Ovary (tissue), 3 donors: ENCODE results near the gene B9D1.

Experiments used
- EP300 ChIP-seq: sonication (generic); formaldehyde crosslinking; IDR thresholded peaks from one replicate; pipeline ENCODE4 v1.6.1; 2017; ENCODE audit warnings: antibody characterized with exemption
- POLR2A ChIP-seq: fragments of 450-650 bp; IDR thresholded peaks from one replicate; pipeline ENCODE4 v1.6.1; 2017; ENCODE audit warnings: antibody characterized with exemption, mild to moderate bottlenecking, moderate library complexity
- TF ChIP-seq, protein P1 (sequence below), 3 donors: fragments of 450-650 bp in 2 of 3; fragments of 200-600 bp in 1 of 3; IDR thresholded peaks; one replicate each; pipeline versions ENCODE4 v1.5.1 to v1.8.0; 2016 to 2022; ENCODE audit warnings: antibody characterized with exemption in 3 of 3, mild to moderate bottlenecking in 1 of 3
- donor health status: DM: no; HTN: no; CAD: no.

DNA sequence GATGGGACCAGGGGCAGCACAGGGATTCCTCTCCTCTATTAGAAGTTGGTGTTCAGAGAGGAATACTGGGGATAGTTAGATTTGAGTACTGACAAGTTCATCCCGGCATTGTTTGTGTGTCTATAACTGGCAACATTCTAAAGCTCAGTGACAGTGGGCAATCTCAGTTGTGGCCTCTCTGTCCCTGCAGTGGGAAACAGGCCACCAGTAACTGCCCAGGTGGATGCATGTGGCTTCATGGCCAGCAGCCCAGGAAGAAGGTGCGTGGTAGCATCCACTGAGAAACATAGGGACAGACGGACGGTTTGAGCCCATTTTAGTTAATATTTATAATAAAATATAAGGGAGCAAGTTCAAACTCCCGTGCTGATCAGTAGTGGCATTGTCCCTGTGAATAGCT lies 51.5 kb downstream of the B9D1 start:
- TF ChIP-seq POLR2A = no peak
- TF ChIP-seq, protein P1, sequence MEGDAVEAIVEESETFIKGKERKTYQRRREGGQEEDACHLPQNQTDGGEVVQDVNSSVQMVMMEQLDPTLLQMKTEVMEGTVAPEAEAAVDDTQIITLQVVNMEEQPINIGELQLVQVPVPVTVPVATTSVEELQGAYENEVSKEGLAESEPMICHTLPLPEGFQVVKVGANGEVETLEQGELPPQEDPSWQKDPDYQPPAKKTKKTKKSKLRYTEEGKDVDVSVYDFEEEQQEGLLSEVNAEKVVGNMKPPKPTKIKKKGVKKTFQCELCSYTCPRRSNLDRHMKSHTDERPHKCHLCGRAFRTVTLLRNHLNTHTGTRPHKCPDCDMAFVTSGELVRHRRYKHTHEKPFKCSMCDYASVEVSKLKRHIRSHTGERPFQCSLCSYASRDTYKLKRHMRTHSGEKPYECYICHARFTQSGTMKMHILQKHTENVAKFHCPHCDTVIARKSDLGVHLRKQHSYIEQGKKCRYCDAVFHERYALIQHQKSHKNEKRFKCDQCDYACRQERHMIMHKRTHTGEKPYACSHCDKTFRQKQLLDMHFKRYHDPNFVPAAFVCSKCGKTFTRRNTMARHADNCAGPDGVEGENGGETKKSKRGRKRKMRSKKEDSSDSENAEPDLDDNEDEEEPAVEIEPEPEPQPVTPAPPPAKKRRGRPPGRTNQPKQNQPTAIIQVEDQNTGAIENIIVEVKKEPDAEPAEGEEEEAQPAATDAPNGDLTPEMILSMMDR (IDR thresholded peaks at IDR 0.05) = no peak
- TF ChIP-seq EP300 = no peak
